Measurements from ENCODE around the gene SLC10A7.
A peak's percentile ranks its signal among the peaks of the same experiment; 100 is the strongest.

The SLC10A7 gene

GRCh38 chr4:146294776-146295175, 227.0 kb downstream of the SLC10A7 start:
- no peak for DNase-seq

- DNase-seq = no peak
Observed at GRCh38 chr4:146292508-146292907, 229.2 kb downstream of the SLC10A7 start.

DNA sequence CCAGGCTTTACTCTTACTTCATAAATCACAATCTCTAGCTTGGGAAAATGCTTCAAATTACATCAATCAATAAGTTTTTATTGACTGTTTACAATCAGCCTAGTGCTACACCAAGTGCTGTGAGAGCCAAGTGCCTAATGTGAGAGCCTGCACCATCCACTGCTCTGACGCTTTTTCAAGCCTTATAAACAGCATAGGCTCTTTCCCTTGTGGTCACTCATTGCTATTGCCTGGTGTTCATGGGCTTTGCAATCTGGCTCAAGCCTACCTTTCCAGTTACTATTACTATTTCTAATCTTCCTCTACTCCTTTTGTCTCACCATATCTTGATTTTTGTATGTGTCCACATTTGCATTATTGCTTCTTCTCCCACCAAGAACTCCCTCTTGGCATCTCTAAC, 230.4 kb downstream of the SLC10A7 start:
- no peak for DNase-seq

DNA sequence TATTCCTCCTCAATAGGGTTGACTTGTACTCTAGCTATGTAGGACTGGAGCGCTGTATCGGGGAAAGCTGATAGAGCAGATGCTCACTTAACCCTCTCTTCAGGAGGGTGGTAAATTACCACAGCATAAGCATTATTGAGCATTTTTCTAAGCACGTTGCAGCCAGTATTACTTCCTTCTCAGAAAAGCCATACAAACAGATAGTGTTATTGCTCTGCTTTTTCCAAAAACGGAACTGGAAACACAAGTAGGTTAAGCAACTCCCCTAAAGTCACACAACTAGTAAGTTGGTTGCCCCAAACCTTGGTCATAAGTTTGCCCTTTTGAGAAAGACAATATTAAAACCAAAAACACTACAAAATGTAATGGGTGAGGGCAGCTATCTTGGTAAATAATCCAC, 233.5 kb downstream of the SLC10A7 start:
- no peak for DNase-seq

DNA sequence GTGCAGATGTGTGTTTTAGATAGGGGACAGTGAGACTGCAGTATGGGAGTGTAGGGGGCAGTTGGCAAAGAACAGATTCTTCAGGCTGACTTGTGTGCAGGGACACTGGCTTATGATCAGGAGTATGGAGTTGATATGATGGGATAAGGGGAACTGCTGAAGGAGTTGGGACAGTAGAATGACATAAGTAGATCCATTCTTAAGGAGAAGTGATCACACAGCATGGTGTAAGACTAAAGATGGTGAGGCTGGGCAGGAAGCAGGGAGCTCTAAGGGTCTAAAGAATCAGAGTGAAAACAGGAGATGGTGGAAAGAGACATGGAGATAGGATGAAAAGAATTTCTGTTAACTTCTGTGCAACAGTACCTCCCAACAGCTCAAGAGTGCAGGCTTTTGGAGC, 236.7 kb downstream of the SLC10A7 start:
- no peak for DNase-seq

DNA sequence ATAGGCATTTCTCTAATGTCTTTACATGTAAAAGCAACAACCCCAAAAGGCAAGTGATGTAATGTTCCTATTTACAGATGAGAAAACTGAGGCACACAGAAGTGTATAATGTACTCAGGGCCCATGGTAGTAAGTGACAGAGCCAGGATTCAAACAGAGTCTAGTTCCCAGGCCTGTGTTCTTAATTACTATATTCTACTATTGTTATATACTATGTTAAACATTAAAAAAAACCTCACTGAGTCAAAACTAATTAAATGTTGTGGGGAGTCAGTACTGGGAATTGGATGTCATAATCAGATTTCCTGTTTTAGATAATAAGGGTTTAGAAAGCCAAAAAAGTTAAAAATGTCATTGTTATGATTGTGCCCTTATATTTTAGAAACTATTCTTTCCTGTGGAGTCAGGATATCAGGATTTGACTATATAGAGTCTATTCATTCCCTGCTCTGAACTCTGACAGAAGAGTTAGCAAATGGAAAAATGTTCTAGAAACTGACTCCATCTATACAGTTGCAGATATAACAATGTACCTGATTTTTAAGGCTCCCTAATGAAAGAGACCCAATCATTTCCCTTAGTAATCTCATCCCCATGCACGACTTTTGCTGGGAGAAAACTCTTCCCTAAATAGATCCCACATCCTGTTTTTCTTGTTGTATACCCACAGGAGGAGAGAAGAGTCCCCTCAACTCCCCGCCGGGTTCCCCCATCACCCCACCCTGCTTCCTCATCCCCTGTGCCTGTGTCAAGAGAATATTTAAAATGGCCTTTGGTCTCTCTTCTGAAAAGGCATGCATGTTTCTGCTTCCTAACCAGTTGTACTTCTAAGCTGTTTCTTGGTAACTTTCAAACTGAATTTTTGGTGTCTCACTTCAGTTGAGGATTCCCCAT, 237.7 kb downstream of the SLC10A7 start:
- DNase-seq = no peak

DNA sequence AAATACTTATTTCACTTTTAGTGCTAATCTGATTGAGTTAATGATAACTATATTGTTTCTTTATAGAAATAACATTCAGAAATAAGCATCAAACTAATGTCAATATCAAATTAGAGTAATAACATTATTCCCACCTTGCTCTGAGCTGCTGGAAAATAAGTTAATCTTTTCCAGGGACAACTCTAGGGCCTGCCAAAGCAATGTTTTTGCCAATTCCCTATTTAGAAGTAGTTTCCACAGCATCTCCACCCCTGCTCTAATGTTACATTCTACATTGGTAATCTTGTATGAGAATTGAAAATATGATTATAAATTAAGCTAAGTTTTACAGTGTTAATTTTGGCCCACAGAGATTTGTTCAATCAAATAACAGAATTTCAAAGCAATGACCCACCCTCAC, 239.1 kb downstream of the SLC10A7 start:
- DNase-seq = no peak

DNA sequence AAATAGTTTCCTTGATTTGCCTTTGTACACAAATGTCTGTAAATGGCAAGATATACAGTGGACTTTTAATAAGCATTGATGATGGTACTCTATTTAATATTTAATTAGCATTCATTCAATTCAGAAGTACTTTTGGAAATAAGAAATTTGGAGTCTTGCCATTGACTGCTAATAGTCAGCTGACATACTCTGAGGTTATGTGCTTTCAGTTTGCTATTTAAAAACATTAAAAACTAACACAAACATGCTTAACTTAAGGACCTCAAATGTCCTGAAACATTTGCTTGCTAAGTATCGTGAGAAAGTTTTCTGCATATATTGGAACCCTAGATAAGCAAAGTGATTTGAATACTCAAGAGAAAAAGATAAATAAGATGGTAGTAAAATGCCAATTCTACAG, 242.8 kb downstream of the SLC10A7 start:
- no peak for DNase-seq

GRCh38 chr4:146275370-146275769, 246.4 kb downstream of the SLC10A7 start:
- DNase-seq = no peak

GRCh38 chr4:146274774-146275173, 247.0 kb downstream of the SLC10A7 start:
- no peak for DNase-seq

DNA sequence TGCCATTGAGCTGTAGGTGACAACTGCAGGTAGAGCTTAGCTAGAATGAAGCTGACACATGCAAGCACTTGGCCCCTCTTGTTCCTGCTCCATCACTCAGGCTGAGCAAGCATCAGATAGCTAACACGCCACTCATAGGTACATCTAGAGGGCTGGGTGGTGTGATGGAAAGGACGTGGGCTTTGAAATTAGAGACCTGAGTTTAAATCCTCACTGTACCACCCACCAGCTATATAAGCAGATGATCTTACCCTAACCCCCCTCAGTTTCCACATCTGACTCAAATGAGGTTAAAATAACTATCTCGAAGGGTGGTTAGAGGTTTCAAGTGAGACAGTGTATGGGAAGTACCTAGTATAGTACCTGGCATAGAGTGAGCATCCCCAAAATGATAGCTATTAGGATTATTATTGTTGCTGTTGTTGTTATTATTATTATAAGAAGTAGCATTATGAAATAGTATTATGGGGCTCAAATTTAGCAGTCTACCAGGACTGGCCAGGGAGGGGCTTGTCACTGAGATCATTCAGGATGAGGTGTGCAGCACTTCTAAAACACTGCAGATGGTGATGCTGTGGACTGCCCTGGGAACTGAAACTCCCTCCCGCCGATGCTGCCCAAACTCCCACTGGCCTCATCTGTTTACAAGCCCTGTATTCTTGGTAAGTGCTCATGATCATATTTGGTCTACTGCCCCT, 248.4 kb downstream of the SLC10A7 start:
- peak; percentile 32 for DNase-seq

GRCh38 chr4:146271466-146271865, 250.3 kb downstream of the SLC10A7 start:
- DNase-seq = no peak

DNA sequence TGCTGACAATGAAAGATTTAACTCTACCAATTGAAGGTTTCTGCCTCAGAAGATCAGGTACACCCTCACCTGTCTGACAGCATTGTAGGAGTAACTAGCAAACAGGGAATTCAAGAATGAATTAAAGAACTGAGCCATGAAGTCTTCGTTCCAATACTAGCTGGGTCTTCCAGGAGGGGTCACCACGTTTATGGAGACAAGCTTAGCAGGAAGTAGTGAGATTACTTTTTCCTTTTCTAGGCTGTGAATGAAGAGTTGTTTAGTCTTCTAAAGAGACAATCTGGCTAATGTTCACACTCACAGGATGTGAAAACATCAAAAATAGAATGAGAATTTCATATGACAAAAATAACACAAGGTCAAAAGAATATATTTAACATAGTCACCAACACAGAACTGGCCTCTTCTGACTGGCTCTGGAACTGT, 252.5 kb downstream of the SLC10A7 start:
- no peak for DNase-seq

- no peak for DNase-seq
Observed at GRCh38 chr4:146267826-146268225, 253.9 kb downstream of the SLC10A7 start.

DNA sequence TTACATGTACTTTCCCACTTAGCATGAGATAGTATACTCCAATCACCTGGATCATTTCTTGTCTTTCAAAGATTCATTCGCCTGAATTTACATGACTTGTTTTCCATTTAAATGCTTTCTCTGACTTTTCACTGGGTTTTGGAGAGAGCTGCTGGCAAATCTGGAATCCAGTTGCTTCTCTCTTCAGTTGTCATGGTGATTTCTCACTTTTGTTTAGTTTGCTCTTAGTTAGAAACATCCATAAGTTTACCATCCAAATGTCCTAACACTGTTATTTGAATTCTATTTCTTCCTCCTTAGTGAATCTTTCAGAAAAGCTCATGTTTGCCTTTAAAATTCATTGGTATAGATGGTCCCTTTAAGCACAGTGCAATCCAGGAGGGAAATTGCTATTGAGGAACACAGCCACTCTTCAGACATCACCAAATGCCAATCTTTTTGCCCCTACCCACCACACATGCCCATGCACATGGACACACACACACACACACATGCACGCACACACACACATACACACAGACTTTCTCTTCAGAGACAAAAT, 255.7 kb downstream of the SLC10A7 start:
- DNase-seq = no peak

GRCh38 chr4:146263793-146264192, 257.9 kb downstream of the SLC10A7 start:
- DNase-seq = no peak

- DNase-seq = no peak
Observed at GRCh38 chr4:146261041-146261440, 260.7 kb downstream of the SLC10A7 start.

- no peak for DNase-seq
Observed at GRCh38 chr4:146260521-146260920, 261.2 kb downstream of the SLC10A7 start.

GRCh38 chr4:146257511-146257910, 264.2 kb downstream of the SLC10A7 start:
- no peak for DNase-seq

GRCh38 chr4:146256328-146256727, 265.4 kb downstream of the SLC10A7 start:
- DNase-seq = no peak

- DNase-seq = no peak
Observed at GRCh38 chr4:146255874-146256273, 265.9 kb downstream of the SLC10A7 start.

GRCh38 chr4:146255463-146255862, 266.3 kb downstream of the SLC10A7 start:
- DNase-seq = no peak

GRCh38 chr4:146252969-146253611, 268.6 kb downstream of the SLC10A7 start:
- DNase-seq = no peak
